ENCODE data around the gene AKAP8L.

AKAP8L gene

GRCh38 chr19:15448778-15449619 is 30.2 kb upstream of the AKAP8L start:
- peak; percentile 29 for DNase-seq

- DNase-seq, result no peak
Observed at GRCh38 chr19:15448044-15448777, 29.4 kb upstream of the AKAP8L start.

DNA sequence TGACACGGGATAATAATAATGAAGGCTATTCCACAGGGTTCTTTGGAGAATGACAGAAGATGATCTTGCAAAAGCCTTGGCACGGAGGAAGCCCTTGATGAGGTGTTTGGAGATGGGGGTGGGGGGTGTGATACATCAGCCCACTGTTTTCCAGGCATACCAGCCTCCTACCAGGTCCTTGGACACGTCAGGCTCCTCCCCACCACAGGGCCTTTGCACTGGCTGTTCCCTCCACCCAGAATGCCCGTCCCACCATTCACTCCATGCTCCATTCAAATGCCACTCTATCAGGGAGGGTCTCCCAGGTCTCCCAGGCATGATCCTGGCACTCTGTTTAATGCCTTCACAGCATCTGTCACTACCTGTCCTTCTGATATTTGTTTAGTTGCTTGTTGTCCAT is 28.3 kb upstream of the AKAP8L start:
- no peak for DNase-seq

DNA sequence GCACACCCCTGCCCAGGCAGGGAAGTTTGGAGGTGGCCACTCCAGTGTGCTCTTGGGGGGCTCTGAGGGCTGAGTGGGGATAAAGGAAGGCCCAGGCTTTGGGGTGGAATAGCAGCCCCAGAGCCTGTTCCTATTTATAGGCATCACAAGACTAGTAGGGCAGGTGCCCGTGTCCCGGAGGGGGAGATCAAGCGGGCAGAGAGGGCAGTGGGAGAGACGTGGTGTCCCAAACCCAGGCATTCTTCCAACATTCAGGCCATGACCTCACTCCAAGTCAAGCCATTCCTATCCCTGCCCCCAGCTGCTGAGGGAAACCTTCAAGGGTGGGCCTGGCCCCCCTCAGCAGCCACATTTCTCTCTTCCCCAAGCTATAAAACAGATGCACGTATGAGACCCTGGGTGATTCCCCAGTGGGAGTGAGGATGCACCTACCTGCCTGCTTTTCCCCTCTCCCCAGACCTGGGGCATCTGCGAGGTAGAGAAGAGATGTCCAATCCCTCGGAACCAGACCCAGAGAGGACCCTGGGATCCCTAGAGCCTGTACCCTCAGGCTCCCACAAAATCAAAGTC is 27.1 kb upstream of the AKAP8L start:
- no peak for DNase-seq

DNA sequence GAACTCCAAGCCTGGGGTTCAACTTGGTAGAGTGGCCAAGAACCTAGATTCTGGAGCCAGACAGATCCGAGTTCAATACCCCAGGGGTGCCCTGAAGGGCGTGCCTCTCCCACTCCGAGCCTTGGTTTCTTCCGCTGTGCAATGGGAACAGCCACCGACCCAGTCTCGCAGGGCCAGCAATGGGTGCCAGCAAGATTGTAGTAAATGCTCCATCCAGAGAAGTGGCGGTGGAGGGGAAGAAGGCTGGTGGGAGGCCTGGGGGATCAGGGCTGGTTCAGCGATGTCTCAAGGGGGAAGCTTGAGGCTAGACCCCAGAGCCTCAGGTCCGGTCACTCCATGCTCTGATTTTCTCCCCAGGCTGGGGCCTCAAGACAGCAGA is 26.4 kb upstream of the AKAP8L start:
- no peak for DNase-seq

DNA sequence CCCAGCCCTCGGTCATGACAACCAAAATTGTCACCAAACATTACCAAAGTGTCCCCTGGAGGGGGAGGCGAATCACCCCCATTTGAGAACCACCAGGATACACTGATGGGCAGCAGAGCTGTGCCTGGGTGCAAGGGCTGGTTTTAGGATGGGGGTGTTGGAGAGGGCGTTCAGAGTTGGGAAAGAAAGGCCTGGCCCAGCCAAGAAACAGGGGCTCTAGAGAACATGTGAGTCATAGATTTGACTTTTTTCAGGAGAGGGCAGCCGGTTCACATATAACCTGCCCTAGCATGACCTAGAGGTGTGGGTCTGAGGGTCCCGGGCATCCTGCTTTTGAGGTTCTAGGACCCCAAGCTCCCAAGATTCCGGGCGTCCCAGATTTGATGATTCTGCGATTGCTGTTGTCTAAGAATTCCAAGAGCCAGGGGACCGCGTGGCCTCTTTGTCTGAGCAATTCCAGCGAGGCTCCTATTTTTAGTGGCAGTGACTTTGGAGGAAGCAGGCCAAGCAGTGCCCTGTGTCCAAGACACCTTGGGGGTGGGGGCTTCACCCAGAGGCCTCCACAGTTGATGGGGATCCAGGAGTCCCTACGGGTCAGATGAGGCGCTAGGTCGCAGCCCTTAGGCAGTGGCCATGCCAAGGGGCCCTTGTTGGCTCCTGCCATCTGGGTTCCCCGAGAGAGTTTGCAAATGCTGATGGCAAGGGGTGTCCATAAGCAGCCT is 25.9 kb upstream of the AKAP8L start:
- no peak for DNase-seq

GRCh38 chr19:15443838-15444237 is 25.1 kb upstream of the AKAP8L start:
- DNase-seq, result no peak

GRCh38 chr19:15443325-15443724 is 24.5 kb upstream of the AKAP8L start:
- no peak for DNase-seq

GRCh38 chr19:15442142-15442920 is 23.5 kb upstream of the AKAP8L start:
- no peak for DNase-seq

DNA sequence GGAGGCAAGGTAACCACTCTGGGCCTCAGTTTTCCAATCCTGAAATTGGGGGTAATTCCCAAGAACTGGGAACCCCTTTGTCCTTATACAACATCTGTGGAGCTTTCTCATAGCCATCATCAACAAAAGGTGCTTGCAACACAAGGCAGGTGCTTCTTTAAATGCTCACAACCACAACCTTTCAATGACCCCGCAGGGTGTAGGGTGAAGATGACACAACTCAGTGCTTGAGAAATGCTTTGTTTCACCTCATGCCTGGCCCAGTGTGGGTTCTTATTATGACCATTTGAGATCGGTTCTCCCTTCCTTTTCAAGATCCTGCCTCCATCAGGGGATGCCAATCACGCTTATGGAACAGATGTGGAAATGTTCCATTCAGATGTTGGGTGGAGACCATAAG is 22.5 kb upstream of the AKAP8L start:
- no peak for DNase-seq

GRCh38 chr19:15439821-15440641 is 21.2 kb upstream of the AKAP8L start:
- DNase-seq, result no peak

DNA sequence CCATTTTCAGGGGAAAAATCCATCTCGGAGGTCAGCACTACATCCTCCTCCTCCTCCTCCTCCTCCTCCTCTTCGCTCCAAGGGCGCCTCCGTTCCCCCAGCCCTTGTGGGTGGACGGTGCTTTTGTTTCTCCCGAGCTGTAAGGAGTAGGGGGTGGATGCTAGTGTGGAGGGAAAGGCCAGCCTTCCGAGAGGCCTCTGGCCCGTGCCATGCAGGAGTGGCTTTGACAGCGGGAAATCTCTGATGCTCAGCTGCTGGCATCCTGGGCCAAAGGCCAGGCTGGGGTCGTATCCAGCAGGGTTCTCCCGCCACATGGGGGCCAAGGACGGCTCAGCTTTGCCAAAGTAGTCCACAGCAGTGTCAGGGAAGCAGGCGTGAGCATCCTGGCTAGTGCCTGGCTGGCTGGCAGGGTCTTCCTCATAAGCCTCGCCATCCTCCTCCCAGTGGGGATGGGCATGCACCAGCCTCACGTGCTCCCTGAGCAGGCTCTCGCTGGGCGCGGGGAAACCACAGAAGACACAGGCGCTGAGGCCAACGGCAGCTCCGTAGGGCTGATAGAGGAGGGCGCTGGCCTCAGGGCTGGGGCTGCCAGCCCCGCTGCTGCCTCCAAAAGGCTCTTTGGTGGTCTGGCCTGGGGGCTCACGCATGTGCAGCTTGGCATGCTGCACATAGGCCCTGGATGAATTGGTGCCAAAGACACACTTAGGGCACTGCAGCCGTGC is 20.5 kb upstream of the AKAP8L start:
- no peak for DNase-seq

GRCh38 chr19:15438577-15438976 is 19.8 kb upstream of the AKAP8L start:
- DNase-seq, result no peak

DNA sequence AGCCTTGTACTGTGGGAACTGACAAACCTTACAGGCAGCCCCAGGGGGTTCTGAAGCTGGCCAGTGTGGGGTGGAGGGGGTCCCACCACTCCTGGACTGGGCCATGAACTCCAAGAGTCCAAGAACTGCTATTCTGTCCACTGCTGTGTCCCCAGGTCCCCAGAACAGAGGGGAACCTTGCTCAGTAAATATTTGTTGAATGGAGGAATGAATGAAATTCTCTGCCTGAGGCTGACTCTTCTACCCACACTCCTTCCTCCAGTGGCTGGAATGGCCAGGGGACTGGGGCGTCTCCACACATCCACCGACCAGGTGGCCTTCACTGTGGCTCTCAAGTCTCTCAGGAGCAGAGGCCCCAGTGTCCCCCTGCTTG is 19.3 kb upstream of the AKAP8L start:
- no peak for DNase-seq

DNA sequence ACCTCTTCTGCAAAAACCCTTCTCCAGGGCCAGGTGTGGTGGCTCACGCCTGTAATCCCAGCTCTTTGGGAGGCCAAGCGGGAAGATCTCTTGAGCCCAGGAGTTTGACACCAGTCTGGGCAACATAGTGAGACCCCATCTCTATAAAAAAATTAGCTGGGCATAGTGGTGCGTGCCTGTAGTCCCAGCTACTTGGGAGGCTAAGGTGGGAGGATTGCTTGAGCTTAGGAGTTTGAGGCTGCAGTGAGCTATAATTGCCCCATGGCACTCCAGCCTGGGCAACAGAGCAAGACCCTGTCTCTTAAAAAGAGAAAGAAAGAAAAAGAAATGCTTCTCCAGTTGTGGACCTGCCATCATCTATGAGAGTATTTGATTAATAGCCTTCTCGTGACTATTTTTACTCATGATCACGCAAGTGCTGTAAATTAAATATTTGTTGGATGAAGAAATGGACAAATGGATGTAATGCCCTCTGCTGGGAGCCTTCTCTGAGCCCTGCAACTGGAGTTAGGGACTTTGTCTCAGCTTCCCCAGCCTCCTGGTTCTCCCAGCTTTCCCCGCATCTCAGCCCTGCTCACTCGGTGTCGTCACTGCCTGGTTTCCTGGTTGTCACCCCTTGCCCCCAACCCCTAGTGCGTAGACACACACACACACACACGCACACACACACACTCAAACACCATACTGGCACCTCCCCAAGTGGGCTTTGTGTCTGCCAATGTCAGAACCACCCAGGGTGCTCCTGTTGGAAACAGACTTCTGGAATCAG is 18.8 kb upstream of the AKAP8L start:
- no peak for DNase-seq

DNA sequence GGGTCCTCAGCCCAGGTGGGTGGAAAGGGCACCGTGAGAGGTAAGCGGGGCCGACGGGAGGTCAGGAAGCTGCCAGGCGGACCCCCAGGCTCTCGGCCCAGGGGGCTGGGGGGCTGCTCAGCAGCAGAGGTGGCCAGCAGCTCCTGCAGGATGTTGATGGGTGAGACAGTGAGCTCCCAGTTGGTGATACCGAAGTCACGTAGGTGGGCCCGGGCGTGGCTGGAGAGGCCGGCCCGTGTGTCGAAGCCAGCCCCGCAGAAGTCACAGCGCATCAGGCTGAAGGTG is 18.0 kb upstream of the AKAP8L start:
- no peak for DNase-seq

DNA sequence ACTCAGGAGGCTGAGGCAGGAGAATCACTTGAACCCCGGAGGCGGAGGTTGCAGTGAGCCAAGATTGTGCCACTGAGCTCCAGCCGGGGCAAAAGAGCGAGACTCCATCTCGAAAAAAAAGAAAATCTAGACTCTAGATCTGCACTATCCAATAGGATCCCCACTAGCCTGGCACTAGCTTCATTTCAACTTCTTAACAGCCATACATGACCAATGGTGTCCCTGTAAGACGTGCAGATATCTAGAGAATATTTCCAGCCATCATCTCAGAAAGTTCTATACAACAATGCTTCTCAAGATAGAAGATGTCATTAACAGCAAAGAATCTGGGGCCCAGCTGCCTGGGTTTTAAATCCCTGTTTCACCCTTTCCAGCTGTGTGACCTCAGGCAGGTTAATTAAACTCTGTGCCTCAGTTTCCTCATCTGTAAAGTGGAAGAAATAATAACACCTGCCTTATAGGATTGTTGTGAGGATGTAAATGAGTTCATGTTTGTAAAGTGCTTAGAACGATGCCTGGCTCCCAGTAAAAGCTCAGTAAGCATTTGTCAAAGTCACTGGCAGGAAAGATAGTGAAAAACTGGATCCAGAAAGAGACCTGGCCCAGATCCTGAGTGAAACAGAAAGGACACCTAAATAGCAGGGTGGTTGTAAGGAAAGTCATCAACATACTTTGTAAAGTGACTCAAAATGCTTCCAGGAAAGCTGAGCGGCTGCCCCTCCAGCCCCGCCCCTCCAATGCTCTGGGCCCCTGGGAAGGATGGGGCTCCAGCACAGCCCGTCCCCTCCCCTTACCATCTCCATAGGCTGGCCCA is 17.4 kb upstream of the AKAP8L start:
- no peak for DNase-seq

GRCh38 chr19:15433519-15434069 is 14.8 kb upstream of the AKAP8L start:
- no peak for DNase-seq
